ENCODE data around the gene CTNND2. TPM values are rescaled to one million over a fixed set of nuclear protein-coding genes. Genes with fewer than 3 reads are reported as not detected.

Gene CTNND2
- total and polyA plus RNA-seq, 9 of the 15 experiments (the other 6 are each of a cell fraction or from before 2014, with no cell fraction given): 0.03 to 0.35 TPM; not detected in 7

- TF ChIP-seq BRF2 (IDR thresholded peaks at IDR 0.05; ENCODE audit: borderline replicate concordance, insufficient read depth, insufficient read length): no peak
Observed at GRCh38 chr5:11394933-11395332, 509.3 kb downstream of the CTNND2 start (continued).

- DNase-seq (ENCODE audit: extremely low read depth in 1 of 4, low spot score in 3 of 4): no peak
- H4K20me1 ChIP-seq (replicated peaks; ENCODE audit: control insufficient read depth, insufficient read depth, low read length): no peaks in the 10 kb centered on the region
- no peaks in the 10 kb centered on the region for H3K36me3 ChIP-seq (ENCODE audit: control insufficient read depth, insufficient read depth, low read length)
- H3K27ac ChIP-seq (ENCODE audit: extremely low read depth, low read depth, low read length): no peak overlapping the region
- ChIA-PET CTCF (ENCODE audit: low intra/inter-chr PET ratio) (no interaction called here), POLR2A (interaction anchor here (0.6 kb wide), 1 partner anchor 41 kb away, joined by 3 read pairs; no protein-coding TSS in a partner anchor)
- in situ Hi-C loops (cut with MboI) (no loop called here), intact Hi-C loops (cut with micrococcal nuclease) (no loop called here)
- no TSS peak for BruUV-seq (replicated peaks)
- H3K9me1 ChIP-seq (ENCODE audit: control insufficient read depth, insufficient read depth, low read length): no peaks in the 10 kb centered on the region
- no peak overlapping the region for H2AFZ ChIP-seq (ENCODE audit: low read depth, low read length)
- no peaks in the 10 kb centered on the region for H3K9me3 ChIP-seq (replicated peaks; ENCODE audit: control insufficient read depth, insufficient read depth, low read depth, low read length)
- no peaks in the 10 kb centered on the region for H3K79me2 ChIP-seq (ENCODE audit: control insufficient read depth, insufficient read depth, low read length)
- no peak overlapping the region for H3K4me3 ChIP-seq
- H3K4me2 ChIP-seq (ENCODE audit: insufficient read depth, low read length): no peak overlapping the region
- H3K9ac ChIP-seq (ENCODE audit: insufficient read depth in 1 of 2, low read depth in 2 of 2, low read length in 2 of 2): no peak overlapping the region
- no peak for ATAC-seq
- WGBS (ENCODE audit: insufficient coverage, low coverage, missing lambda C conversion rate): 0% methylated on average over 6 of the region's 6 CpGs
- H3K4me1 ChIP-seq (replicated peaks in 1 of 2; ENCODE audit: control insufficient read depth in 2 of 2, insufficient read depth in 2 of 2, low read length in 2 of 2): no peaks in the 10 kb centered on the region
- no peak for FAIRE-seq
- H3K27me3 ChIP-seq (ENCODE audit: control insufficient read depth in 2 of 2, insufficient read depth in 2 of 2, low read length in 2 of 2): no peaks in the 10 kb centered on the region
- no peak for TF ChIP-seq NBN (IDR thresholded peaks at IDR 0.05; ENCODE audit: low read depth)
- TF ChIP-seq SP1 (CRISPR knock-in tag; IDR thresholded peaks at IDR 0.05): no peak
- no peak for TF ChIP-seq BCOR (IDR thresholded peaks at IDR 0.05)
- no peak for TF ChIP-seq PBX2 (CRISPR knock-in tag; IDR thresholded peaks at IDR 0.05; ENCODE audit: low read depth)
- peak; percentile 68 for TF ChIP-seq PBX2 (tag; conservative IDR thresholded peaks at IDR 0.05; ENCODE audit: low read depth)
- TF ChIP-seq, protein P1, sequence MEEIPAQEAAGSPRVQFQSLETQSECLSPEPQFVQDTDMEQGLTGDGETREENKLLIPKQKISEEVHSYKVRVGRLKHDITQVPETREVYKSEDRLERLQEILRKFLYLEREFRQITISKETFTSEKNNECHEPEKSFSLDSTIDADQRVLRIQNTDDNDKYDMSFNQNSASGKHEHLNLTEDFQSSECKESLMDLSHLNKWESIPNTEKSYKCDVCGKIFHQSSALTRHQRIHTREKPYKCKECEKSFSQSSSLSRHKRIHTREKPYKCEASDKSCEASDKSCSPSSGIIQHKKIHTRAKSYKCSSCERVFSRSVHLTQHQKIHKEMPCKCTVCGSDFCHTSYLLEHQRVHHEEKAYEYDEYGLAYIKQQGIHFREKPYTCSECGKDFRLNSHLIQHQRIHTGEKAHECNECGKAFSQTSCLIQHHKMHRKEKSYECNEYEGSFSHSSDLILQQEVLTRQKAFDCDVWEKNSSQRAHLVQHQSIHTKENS (CRISPR knock-in tag; IDR thresholded peaks at IDR 0.05): no peak
- peak; percentile 60 for TF ChIP-seq MEIS2 (IDR thresholded peaks at IDR 0.05; ENCODE audit: partially characterized antibody)
- TF ChIP-seq PKNOX1 (IDR thresholded peaks at IDR 0.05): peak; percentile 57
- TF ChIP-seq, protein P2, sequence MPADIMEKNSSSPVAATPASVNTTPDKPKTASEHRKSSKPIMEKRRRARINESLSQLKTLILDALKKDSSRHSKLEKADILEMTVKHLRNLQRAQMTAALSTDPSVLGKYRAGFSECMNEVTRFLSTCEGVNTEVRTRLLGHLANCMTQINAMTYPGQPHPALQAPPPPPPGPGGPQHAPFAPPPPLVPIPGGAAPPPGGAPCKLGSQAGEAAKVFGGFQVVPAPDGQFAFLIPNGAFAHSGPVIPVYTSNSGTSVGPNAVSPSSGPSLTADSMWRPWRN (IDR thresholded peaks at IDR 0.05; ENCODE audit: low read depth): no peak
- no peak for TF ChIP-seq ZNF77 (CRISPR knock-in tag; IDR thresholded peaks at IDR 0.05)
- TF ChIP-seq NFE2L1 (tag; IDR thresholded peaks at IDR 0.05; ENCODE audit: borderline replicate concordance, low read depth): no peak
Observed at GRCh38 chr5:11390291-11390767, 513.9 kb downstream of the CTNND2 start.

All from K562 (cell line).